Adipose tissue (tissue), 3 donors: ENCODE measurements around the gene DPP10. TPM values are rescaled to one million over a fixed set of nuclear protein-coding genes. Genes with fewer than 3 reads are reported as not detected.

Experiments
- H3K27ac ChIP-seq: one replicate; pipeline ENCODE4 v1.5.1; 2013; ENCODE audit warnings: low read depth, low read length
- WGBS, 3 donors: extraction: QIAGEN DNeasy Blood & Tissue Kit; methylation state at CpG; one replicate each; pipeline ENCODE4 v1.1.7; 2013; 5-methylcytosine and 5-hydroxymethylcytosine counted together
- polyA plus RNA-seq, 3 donors: library from polyadenylated mRNA; stranded (reverse); fragments of 200-250 nt; gene quantifications; one replicate each; pipeline ENCODE4 v1.2.3, GENCODE V29; 2013
- donor health status: healthy with polysubstance abuse.
- donor health status: Bipolar disorder and iron deficiency.
- donor health status: healthy.

Gene DPP10
- polyA plus RNA-seq, 3 donors = 0.18 to 2.0 TPM; not detected in 1

DNA sequence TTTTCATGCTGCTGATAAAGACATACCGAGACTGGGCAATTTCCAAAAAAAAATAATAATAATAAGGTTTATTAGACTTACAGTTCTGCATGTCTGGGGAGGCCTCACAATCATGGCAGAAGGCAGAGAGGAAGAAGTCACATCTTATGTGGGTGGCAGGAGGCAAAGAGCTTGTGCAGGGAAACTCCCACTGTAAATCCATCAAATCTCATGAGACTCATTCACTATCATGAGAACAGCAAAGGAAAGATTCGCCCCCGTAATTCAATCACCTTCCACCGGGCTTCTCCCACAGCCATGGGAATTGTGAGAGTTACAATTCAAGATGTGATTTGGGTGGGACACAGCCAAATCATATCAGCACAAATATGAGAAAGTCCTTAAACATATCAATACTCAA, 1314.8 kb downstream of the DPP10 start:
- 70 to 84% (median 82%) methylated on average over 4 of the region's 4 CpGs for WGBS, 3 donors
- H3K27ac ChIP-seq = no peak overlapping the region

DNA sequence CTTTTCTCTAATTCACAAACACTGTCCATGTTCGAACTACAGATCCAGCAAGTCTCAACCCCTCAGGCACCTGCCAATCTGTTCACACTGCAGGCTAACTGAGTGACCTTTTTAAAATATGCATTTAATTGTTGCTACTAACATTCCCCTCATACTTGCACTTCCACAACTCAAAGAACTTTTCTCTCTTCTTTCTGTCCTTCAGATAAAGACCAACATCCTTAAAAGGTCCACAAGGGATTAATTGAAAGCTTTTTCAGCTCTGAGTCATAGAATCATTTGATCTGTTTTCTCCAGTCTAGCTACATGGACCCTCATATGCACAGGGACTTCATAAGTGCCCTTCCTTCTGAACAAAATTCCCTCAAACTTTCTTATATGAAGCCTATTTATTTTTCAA, 1321.2 kb downstream of the DPP10 start:
- H3K27ac ChIP-seq = no peak overlapping the region
- whole genome bisulfite sequencing, 3 donors = 64 to 81% (median 77%) methylated on average over 1 of the region's 1 CpG

DNA sequence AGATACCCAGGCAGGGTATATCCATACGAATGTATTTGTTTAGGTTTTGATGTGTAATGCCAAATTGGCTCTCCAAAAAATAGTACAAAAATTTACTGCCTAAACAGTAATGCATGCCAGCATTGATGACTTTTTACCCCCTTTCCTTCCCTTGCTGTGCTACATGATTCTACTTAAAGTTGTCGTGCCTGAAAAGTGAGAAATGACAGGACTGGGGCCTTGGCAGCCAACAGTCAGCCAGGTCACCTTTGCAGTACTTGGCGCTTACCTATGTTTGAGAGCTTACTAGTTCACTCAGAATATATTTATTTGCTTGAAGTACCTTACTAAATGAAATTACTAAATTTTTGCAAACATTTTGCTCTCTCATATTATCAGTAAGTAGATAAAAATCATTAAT, 1329.1 kb downstream of the DPP10 start:
- 71 to 86% (median 84%) methylated on average over 3 of the region's 3 CpGs for WGBS, 3 donors
- H3K27ac ChIP-seq = no peak overlapping the region

DNA sequence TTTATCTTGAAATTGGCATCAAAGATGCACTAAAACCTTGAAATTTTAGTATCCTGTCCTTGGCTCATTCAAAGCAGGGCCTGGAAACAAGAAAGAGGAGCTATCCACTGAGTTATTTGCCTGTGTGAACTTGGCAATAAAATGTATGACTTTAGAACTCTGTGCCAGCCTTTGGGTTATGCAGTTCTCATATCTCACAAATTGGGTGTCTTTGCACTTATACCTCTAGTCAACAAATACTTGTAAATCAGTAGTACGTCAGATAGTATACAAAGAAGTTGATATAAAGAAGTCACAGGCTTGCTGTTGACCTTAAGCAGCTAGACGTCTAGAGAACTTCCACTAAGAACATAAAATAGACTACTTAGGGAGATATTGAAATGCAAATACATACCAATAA, 1331.9 kb downstream of the DPP10 start:
- WGBS, 3 donors = 42 to 69% (median 61%) methylated on average over 2 of the region's 2 CpGs
- no peak overlapping the region for H3K27ac ChIP-seq

DNA sequence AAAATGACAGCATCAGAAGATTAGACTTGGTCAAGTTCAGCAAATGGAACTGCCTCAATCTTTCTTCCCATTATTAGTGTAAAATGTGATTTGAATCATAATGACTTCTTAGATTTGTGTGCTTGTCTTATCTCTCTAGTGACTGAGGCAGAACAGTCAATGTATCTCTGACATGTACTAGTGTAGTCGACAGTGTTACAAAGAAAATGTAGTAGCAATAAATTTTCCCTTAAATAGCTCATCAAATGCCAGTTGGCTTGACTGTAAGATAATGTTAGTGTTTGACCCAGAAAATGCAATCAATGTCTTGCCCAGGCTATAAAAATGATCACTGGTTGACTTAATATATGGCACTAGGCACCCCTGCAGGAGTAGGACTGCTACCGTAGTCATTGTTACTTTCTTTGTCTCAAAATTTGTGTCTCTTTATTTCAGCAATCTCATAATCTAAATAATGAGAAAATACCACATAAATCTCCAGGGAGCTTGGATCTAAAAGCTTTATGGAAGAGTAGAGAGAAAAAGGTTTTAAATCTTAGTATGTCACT, 1336.7 kb downstream of the DPP10 start:
- WGBS, 3 donors = 53 to 90% (median 70%) methylated on average over 2 of the region's 2 CpGs
- no peak overlapping the region for H3K27ac ChIP-seq

DNA sequence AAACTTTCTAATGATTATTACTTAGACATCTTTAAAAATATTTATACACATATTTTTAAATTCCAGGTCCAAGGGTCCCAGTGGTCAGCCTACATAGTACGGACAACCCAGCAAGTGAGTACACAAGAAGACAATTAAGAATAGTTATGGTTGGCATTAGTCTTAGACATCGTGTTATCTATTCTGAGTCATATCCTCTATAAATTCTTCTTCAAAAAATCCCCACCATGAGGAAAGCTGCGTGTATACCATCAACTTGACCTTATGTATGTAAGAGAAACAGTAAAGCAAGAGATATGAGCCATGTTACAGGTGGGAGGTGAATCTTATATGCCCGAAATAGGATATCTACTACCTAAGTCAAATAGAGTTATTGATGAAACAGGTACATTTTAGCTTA, 1339.8 kb downstream of the DPP10 start:
- WGBS, 3 donors = 81 to 92% (median 85%) methylated on average over 4 of the region's 4 CpGs

DNA sequence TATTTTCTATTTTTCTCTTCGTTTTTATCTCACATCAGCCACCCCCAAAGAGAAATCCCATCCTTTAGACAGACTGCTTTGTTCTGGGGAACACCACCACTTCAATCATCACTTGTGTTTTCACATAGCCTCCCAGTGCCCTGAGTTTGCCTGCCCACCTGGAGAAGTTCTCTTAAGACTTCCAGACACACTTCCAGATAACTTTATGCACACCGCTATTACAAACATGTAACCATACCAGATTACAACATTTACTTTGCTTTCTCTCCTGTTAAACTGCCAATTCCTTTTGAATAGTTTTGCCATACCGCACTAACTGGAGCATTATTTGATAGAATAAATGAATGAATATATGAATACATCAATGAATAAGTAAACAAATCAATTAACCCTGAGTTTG, 1353.6 kb downstream of the DPP10 start:
- no peak overlapping the region for H3K27ac ChIP-seq
- WGBS, 3 donors = 35 to 80% (median 80%) methylated on average over 3 of the region's 3 CpGs

More for the DNA sequence above, 1339.8 kb downstream of the DPP10 start:
- H3K27ac ChIP-seq = no peak overlapping the region

DNA sequence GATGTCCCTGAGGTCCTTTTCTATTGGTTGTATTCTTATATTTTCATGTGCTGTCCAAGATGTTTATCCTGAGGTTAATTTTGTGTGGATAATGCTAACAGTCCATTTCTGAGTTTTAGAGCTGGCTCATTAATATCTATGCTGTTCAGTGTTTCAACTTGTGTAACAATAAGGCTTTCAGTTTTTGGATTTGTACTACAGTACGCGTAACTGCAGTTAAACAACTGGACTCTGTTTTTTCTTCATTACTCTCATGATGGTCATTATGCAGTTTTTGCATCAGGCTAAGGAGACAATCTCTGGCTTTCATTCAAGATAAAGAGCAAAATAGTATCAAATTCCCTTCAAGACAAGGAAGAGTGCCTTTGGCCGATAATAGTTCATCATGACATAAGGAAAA, 1364.8 kb downstream of the DPP10 start:
- WGBS, 3 donors = 57 to 69% (median 60%) methylated on average over 3 of the region's 3 CpGs
- no peak overlapping the region for H3K27ac ChIP-seq

DNA sequence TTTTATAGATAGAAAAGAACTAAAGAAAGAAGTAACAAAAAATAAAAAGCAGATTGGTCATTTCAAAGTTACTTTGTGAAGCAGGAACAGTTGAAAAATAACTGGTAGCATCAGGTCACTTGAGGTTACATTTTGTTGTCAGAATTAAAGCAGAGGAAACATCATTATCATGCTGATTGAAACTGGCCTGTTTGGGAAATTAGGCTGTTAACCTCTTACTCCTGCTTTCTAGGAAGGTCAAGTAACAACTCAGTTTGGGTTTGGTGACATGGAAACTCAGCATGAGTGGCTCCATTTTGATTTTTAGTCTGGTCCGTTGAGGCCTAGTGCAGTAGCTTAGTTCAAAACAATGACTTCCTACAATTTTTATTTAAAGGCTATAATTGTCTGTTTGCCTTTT, 1383.5 kb downstream of the DPP10 start:
- WGBS, 3 donors = 81 to 91% (median 84%) methylated on average over 1 of the region's 1 CpG
- H3K27ac ChIP-seq = no peak overlapping the region

DNA sequence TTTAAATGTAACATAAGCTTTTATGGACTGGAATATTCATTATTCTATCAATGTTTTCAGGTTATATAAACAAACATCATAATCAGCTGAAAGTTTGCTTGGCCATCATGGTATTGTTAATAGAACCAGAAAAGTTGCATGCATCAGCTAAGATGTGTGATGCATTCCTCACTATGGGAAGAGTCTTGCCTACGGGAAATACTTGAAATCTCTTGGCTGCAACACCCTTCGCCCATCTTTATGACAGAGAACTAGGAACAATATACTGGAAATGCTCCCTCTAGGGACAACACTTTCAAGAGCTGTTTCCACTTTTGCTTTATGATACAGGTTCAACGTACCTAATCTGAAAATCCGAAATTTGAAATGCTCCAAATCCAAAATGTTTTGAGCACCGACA, 1390.8 kb downstream of the DPP10 start:
- WGBS, 3 donors = 79 to 88% (median 84%) methylated on average over 5 of the region's 5 CpGs

DNA sequence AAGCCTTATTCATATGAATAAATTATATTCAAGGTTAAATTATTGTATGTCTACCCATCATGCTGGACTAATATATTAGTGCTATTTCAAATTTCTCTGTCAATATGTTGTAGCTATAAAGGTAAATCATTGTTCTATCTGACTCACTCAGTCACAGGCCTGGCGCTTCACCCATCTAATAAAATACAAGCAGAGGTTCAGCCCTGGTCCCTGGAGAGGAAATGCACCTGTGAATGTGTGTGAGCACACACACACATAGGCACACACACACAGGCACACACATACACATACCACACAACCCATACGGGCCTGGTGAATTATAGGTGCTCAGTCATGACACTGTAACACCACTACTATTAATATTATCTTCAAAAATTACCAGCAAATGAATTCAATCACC, 1396.1 kb downstream of the DPP10 start:
- WGBS, 3 donors = 72 to 77% (median 74%) methylated on average over 2 of the region's 2 CpGs
- H3K27ac ChIP-seq = no peak overlapping the region

More for the DNA sequence above, 1390.8 kb downstream of the DPP10 start:
- no peak overlapping the region for H3K27ac ChIP-seq

DNA sequence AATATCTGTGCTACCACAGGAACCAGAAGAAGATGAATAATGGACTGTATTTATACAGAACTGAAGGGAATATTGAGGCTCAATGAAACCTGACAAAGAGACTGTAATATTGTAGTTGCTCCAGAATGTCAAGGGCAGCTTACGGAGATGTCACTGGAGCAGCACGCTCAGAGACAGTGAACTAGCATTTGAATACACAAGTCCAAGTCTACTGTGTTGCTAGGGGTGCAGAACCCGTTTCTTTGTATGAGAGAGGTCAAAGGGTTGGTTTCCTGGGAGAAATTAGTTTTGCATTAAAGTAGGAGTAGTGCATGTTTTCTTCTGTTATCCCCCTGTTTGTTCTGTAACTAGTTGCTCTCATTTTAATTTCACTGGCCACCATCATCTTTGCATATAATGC, 1399.9 kb downstream of the DPP10 start:
- 78 to 89% (median 82%) methylated on average over 3 of the region's 3 CpGs for WGBS, 3 donors
- no peak overlapping the region for H3K27ac ChIP-seq

DNA sequence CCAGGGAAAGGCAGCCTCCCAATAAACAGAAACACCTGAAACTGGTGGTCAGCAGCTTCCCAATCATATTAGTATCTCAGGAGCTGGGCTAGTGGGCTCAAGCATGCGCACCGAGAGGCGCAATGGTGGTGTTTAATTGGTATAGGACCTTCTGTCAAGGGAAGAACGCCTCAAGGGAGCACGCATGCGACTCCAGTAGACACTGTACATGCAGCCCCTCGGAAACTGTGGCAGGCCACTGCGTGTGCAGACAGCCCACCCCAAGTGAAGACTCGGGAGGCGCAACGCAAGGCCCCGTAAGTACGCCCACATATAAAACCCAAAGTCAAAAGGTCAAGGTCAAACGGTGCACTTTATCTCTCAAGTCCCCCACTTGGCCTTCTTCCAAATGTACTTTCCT, 1405.8 kb downstream of the DPP10 start:
- H3K27ac ChIP-seq = no peak overlapping the region
- WGBS, 3 donors = 89 to 93% (median 90%) methylated on average over 14 of the region's 14 CpGs

DNA sequence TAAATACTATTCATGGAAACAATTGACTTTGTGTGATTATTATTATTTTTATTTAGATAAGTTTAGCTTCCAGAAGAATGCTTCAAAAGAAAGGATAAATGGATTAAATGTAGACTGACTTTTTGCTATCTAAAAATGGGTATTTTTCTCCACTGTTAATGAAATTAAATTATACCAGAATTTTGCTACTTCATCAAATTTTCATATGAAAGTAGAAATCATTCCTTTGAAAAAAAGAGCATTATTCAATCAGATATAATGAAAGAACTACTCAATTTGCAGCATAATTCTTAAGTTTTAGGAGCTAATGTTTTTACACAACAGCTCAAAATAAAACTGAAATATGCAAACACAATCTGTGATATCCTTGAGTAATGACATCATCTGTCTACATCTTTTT, 1424.6 kb downstream of the DPP10 start:
- no peak overlapping the region for H3K27ac ChIP-seq

DNA sequence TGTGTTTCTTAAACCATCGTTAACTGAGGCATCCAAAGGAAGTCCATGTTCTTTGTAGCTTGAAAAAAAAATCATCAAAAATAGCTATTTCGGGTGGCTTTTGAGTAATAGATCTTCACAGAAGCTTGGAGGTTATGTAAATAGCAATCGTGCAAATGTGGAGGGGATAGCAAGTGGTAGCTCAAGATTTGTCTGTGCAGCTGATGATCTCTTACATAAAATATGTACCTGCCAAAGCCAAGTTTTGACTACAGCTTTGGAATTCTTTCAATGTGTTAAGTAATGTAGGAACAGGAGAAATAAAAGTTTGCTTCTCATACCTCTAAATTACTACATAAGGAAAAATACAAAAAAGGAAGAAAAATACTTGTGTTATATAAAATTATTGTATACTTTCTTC, 1432.0 kb downstream of the DPP10 start:
- H3K27ac ChIP-seq = no peak overlapping the region
- 54 to 67% (median 58%) methylated on average over 3 of the region's 3 CpGs for WGBS, 3 donors

DNA sequence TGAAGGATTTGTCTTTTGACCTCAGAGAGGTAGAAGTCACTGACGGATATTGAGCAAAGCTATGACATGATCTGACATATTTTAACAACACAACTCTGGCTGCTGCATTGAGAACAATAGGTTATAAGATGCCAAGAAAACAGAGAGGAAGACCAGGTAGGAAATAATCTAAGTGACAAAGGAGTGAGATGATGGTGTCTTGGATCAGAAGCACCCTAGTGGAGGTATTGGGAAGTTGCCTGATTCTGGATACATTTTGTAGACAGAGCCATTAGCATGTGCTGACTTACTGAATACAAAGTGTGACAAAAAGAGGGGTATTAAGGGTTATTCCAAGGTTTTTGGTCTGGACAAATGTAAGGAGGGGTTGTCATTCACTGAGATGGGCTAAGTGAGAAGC, 1438.1 kb downstream of the DPP10 start:
- WGBS, 3 donors = 78 to 88% (median 82%) methylated on average over 1 of the region's 1 CpG
- no peak overlapping the region for H3K27ac ChIP-seq

DNA sequence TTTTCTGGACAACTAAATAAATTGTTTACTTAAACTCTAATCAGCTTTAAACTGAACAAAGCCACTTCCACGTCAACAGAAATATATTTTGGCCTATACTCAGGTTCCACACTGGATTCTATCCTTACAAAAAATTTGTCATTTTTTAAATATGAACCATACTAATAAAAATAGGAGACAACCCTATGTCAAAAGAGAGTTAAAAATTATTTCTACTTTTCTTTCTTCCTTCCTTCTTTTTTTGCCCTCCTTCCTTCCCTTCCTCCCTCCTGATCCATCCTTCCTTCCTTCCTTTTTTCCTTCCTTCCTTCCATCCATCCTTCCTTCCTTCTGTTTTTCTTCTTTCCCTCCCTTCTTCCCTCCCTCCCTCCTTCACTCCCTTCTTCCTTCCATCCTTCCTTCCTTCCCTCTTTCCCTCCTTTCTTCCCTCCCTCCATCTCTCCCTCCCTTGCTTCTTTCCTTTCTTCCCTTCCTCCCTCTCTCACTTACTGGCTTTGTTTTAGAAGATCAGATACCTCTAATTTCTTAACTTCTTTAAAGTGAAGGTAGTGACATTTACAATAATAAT, 1444.9 kb downstream of the DPP10 start:
- no peak overlapping the region for H3K27ac ChIP-seq
- 64 to 76% (median 75%) methylated on average over 1 of the region's 1 CpG for WGBS, 3 donors
